K562 (cell line): ENCODE data around the gene OTOGL. TPM values are rescaled to one million over a fixed set of nuclear protein-coding genes. Genes with fewer than 3 reads are reported as not detected.

Source experiments
- ATAC-seq: fragments of 200-7000 bp; cut with Tn5 transposase; 3 replicates; pipeline ENCODE4 v1.9.1; 2020; ENCODE audit warnings: moderate library complexity
- BruUV-seq: library from RNA; stranded (reverse); fragments of 400-500 nt; replicated peaks from 2 replicates; lab custom pipeline; 2021; lab: Mats Ljungman, UMichigan
- CTCF ChIA-PET: fragments of 300-600 bp; formaldehyde crosslinking; extraction: SDS; loops from one replicate; lab custom pipeline; 2021; ENCODE audit warnings: low intra/inter-chr PET ratio; lab: Yijun Ruan, JAX
- POLR2A ChIA-PET: fragments of 300-600, 350-650 bp; sonication (Branson Sonifier 250); formaldehyde crosslinking; extraction: SDS; loops from one replicate; lab custom pipeline; 2021; ENCODE audit warnings: antibody characterized with exemption, inconsistent platforms; lab: Yijun Ruan, JAX
- DNase-seq, 4 experiments: peaks; one replicate each; pipeline versions ENCODE4 v3.0.0 to v3.0.0-alpha.2; 2011 to 2018; ENCODE audit warnings: low spot score in 3 of 4, mixed read lengths in 3 of 4; ENCODE audit errors: extremely low read depth in 1 of 4
- FAIRE-seq: peaks from 2 replicates; lab custom pipeline; 2011; peaks lifted over from hg19 to GRCh38; lab: Jason Lieb, UNC
- H2AFZ ChIP-seq: 2 replicates; pipeline ENCODE4 v1.6.0; 2011; ENCODE audit warnings: low read depth, low read length, control low read depth, inconsistent platforms
- H3K27ac ChIP-seq: fragments of 200-600 bp; 3 replicates; pipeline ENCODE4 v1.8.0; 2011; ENCODE audit warnings: low read depth, mild to moderate bottlenecking, control low read depth, inconsistent platforms, low read length, moderate library complexity, mixed read lengths; ENCODE audit errors: extremely low read depth
- H3K27me3 ChIP-seq, 2 experiments: fragments of 300-600 bp in 1 of 2; 2 replicates in 1 of 2; 3 replicates in 1 of 2; pipeline versions ENCODE4 v1.6.0 to v1.8.0; 2011; ENCODE audit warnings: inconsistent platforms in 2 of 2, low read length in 2 of 2, mild to moderate bottlenecking in 1 of 2, mixed read lengths in 1 of 2, moderate library complexity in 1 of 2; ENCODE audit not compliant: control insufficient read depth in 2 of 2, insufficient read depth in 2 of 2
- H3K36me3 ChIP-seq: fragments of 300-600 bp; 3 replicates; pipeline ENCODE4 v1.8.0; 2011; ENCODE audit warnings: mild to moderate bottlenecking, low read length, inconsistent platforms; ENCODE audit not compliant: control insufficient read depth, insufficient read depth
- H3K4me1 ChIP-seq, 2 experiments: fragments of 200-600 bp in 1 of 2; replicated peaks in 1 of 2; 2 replicates in 1 of 2; 3 replicates in 1 of 2; pipeline versions ENCODE4 v1.5.1 to v1.8.0; 2011; ENCODE audit warnings: inconsistent platforms in 2 of 2, low read length in 2 of 2, mild to moderate bottlenecking in 1 of 2, mixed read lengths in 1 of 2, moderate library complexity in 1 of 2; ENCODE audit not compliant: control insufficient read depth in 2 of 2, insufficient read depth in 2 of 2
- H3K4me2 ChIP-seq: 2 replicates; pipeline ENCODE4 v1.6.1; 2011; ENCODE audit warnings: low read length, control low read depth, inconsistent platforms, mixed read lengths; ENCODE audit not compliant: insufficient read depth
- H3K4me3 ChIP-seq: fragments of 200-600 bp; sonication (generic), shearing (Covaris generic); 2 replicates; pipeline ENCODE4 v1.5.1; 2016; ENCODE audit warnings: control low read depth, inconsistent platforms
- H3K79me2 ChIP-seq: fragments of 200-600 bp; 3 replicates; pipeline ENCODE4 v1.8.0; 2011; ENCODE audit warnings: low read length, inconsistent platforms; ENCODE audit not compliant: control insufficient read depth, insufficient read depth
- H3K9ac ChIP-seq, 2 experiments: 2 replicates each; pipeline versions ENCODE4 v1.6.0 to v1.6.1; 2011; ENCODE audit warnings: low read depth in 2 of 2, low read length in 2 of 2, control low read depth in 1 of 2, inconsistent platforms in 1 of 2, mild to moderate bottlenecking in 1 of 2, mixed read lengths in 1 of 2; ENCODE audit not compliant: insufficient read depth in 1 of 2
- H3K9me1 ChIP-seq: one replicate; pipeline ENCODE4 v1.6.0; 2011; ENCODE audit warnings: inconsistent platforms, mild to moderate bottlenecking, low read length, moderate library complexity; ENCODE audit not compliant: control insufficient read depth, insufficient read depth
- H3K9me3 ChIP-seq: replicated peaks from 2 replicates; pipeline ENCODE4 v1.5.1; 2011; ENCODE audit warnings: low read depth, low read length, inconsistent platforms; ENCODE audit not compliant: control insufficient read depth, insufficient read depth
- H4K20me1 ChIP-seq: replicated peaks from 2 replicates; pipeline ENCODE4 v1.6.1; 2011; ENCODE audit warnings: low read length, inconsistent platforms, mixed read lengths; ENCODE audit not compliant: control insufficient read depth, insufficient read depth
- NFIC ChIP-seq: fragments of 450-650 bp; IDR thresholded peaks from 2 replicates; pipeline ENCODE4 v1.6.1; 2017; ENCODE audit warnings: mild to moderate bottlenecking, inconsistent platforms
- NFIX ChIP-seq: fragments of 250-450 bp; sonication (Bioruptor Pico); IDR thresholded peaks from 2 replicates; pipeline ENCODE4 v1.4.0; 2020; ENCODE audit warnings: low read depth, mild to moderate bottlenecking, moderate library complexity
- RAD51 ChIP-seq: fragments of 450-650 bp; IDR thresholded peaks from 2 replicates; pipeline ENCODE4 v1.7.1; 2016; ENCODE audit warnings: low read depth, mild to moderate bottlenecking, borderline replicate concordance
- SPI1 ChIP-seq: IDR thresholded peaks from 2 replicates; pipeline ENCODE4 v1.6.1; 2011; ENCODE audit warnings: low read depth, low read length, control low read depth, borderline replicate concordance
- STAT5B ChIP-seq: fragments of 250-450 bp; sonication (Bioruptor Pico); IDR thresholded peaks from 2 replicates; pipeline ENCODE4 v1.8.0; 2021; ENCODE audit warnings: mild to moderate bottlenecking, inconsistent platforms
- TCF7L2 ChIP-seq: fragments of 150-350 bp; IDR thresholded peaks from 2 replicates; pipeline ENCODE4 v1.6.1; 2016; ENCODE audit warnings: low read depth, mild to moderate bottlenecking, low read length, moderate library complexity
- ZNF134 ChIP-seq: fragments of 250-450 bp; sonication (Bioruptor Pico); conservative IDR thresholded peaks from 2 replicates; pipeline ENCODE4 v1.4.0; 2020
- ZNF436 ChIP-seq: fragments of 250-450, 450-650 bp; sonication (Bioruptor Pico); formaldehyde crosslinking; IDR thresholded peaks from 2 replicates; pipeline ENCODE4 v1.7.0; 2020; ENCODE audit warnings: mild to moderate bottlenecking
- ZSCAN29 ChIP-seq: fragments of 450-650 bp; IDR thresholded peaks from 2 replicates; pipeline ENCODE4 v1.6.1; 2017
- WGBS: fragments of 100-300 bp; shearing (Covaris generic); methylation state at CpG from one replicate; pipeline ENCODE4 v1.1.6; 2016; ENCODE audit warnings: low coverage, mixed read lengths; ENCODE audit not compliant: insufficient coverage; ENCODE audit errors: missing lambda C conversion rate; 5-methylcytosine and 5-hydroxymethylcytosine counted together
- in situ Hi-C: fragments of 300-500 bp; cut with MboI; formaldehyde crosslinking; loops from 4 replicates; pipeline ENCODE4 v1.15.0; 2018; ENCODE audit warnings: inconsistent platforms, mixed read lengths
- intact Hi-C: fragments of 100-400 bp; cut with micrococcal nuclease; formaldehyde crosslinking; loops from 2 replicates; pipeline ENCODE4 v1.14.2; 2022
- polyA plus RNA-seq, 8 experiments: library from polyadenylated mRNA; depleted of rRNA in 4 of 8; stranded (reverse) in 5 of 8; unstranded in 3 of 8; fragments of >200 nt; fragmentation: Nextera tagmentation in 2 of 8; fragmentation: Illumina TruSeq in 1 of 8; extraction: Ambion mirVana in 2 of 8; extraction: Trizol in 1 of 8; gene quantifications; 2 replicates each; pipeline versions ENCODE4 v1.2.1 to v1.2.3, GENCODE V29; 2011 to 2014; ENCODE audit warnings: inconsistent platforms in 1 of 8, missing spikeins in 1 of 8
- total RNA-seq, 7 experiments: library from RNA; depleted of rRNA in 6 of 7; stranded (reverse); fragments of >200 nt in 6 of 7; fragmentation: Illumina TruSeq in 2 of 7; extraction: Trizol in 2 of 7; gene quantifications; 2 replicates each; pipeline versions ENCODE4 v1.2.1 to v1.2.3, GENCODE V29; 2011 to 2021; ENCODE audit warnings: low replicate concordance in 1 of 7

Gene OTOGL
- total and polyA plus RNA-seq, 9 of the 15 experiments (the other 6 are each of a cell fraction or from before 2014, with no cell fraction given), result 0.02 to 0.03 TPM; not detected in 7

DNA sequence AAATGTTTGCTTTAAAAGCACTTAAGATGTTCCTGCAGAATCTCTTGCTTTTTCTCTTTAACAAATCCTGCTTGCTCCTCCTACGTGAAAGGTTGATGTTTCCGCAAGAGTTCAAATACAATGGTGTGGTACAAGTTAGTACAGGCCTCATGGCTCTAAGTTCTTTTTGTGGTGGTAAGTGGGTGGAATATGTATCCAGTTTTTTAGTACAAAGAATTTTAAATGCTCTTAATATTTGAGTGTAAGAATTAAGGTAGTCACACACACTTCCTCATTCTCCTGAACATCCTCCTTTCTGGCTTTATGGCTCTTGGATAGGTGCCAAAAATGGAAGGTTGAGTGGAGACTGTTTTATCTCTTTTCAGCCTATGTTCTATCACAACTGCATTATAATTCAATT, 1.8 kb downstream of the OTOGL start:
- no TSS peak for BruUV-seq
- WGBS, result 5% methylated on average over 2 of the region's 2 CpGs
- DNase-seq (peak in 1 of 4 experiments; percentile 29), FAIRE-seq (peak; percentile 19), ATAC-seq (no peak)
- H4K20me1 ChIP-seq, result no peaks in the 10 kb centered on the region
- no peaks in the 10 kb centered on the region for H3K79me2 ChIP-seq
- intact Hi-C loops (no loop called here), in situ Hi-C loops (no loop called here)
- ChIA-PET POLR2A (no interaction called here), CTCF (no interaction called here)
- TF ChIP-seq ZSCAN29 (no peak), NFIC (peak; percentile 96), SPI1 (peak; percentile 91), ZNF134 (CRISPR knock-in tag) (no peak), NFIX (CRISPR knock-in tag) (peak; percentile 88), ZNF436 (CRISPR knock-in tag) (no peak), RAD51 (no peak)
- H3K4me1 ChIP-seq, result no peaks in the 10 kb centered on the region
- H3K4me3 ChIP-seq, result no peak overlapping the region
- no peaks in the 10 kb centered on the region for H3K9me1 ChIP-seq
- no peak overlapping the region for H3K9ac ChIP-seq
- H3K4me2 ChIP-seq, result no peak overlapping the region
- no peaks in the 10 kb centered on the region; a peak in 1 of 5 replicates for H3K27me3 ChIP-seq
- H3K36me3 ChIP-seq, result no peaks in the 10 kb centered on the region
- no peaks in the 10 kb centered on the region for H3K9me3 ChIP-seq
- H2AFZ ChIP-seq, result no peak overlapping the region
- no peak overlapping the region for H3K27ac ChIP-seq

GRCh38 chr12:80107221-80107620, 7.9 kb downstream of the OTOGL start:
- CTCF ChIA-PET, result no interaction called here
- Histone ChIP-seq H3K4me2 (no peak overlapping the region), H3K27me3 (no peaks in the 10 kb centered on the region; a peak in 1 of 5 replicates), H4K20me1 (no peaks in the 10 kb centered on the region), H3K79me2 (no peaks in the 10 kb centered on the region), H3K36me3 (no peaks in the 10 kb centered on the region), H3K9ac (no peak overlapping the region), H3K4me1 (no peaks in the 10 kb centered on the region), H3K9me3 (no peaks in the 10 kb centered on the region), H3K4me3 (no peak overlapping the region), H3K27ac (no peak overlapping the region), H2AFZ (no peak overlapping the region), H3K9me1 (no peaks in the 10 kb centered on the region)
- TF ChIP-seq STAT5B (CRISPR knock-in tag), result no peak
- no peak for TF ChIP-seq TCF7L2
- ATAC-seq (no peak), FAIRE-seq (no peak), DNase-seq (no peak)
- whole genome bisulfite sequencing, result 7% methylated on average over 5 of the region's 5 CpGs
- intact Hi-C loops, result no loop called here
- no TSS peak for BruUV-seq
- in situ Hi-C loops, result no loop called here
- POLR2A ChIA-PET, result no interaction called here
